Uterus (tissue), 2 donors: ENCODE measurements around the gene NT5DC2.

Experiments
- POLR2A ChIP-seq, 2 donors: fragments of 450-650 bp; IDR thresholded peaks; one replicate each; pipeline ENCODE4 v1.6.1; 2016; ENCODE audit warnings: antibody characterized with exemption in 2 of 2, mild to moderate bottlenecking in 1 of 2, moderate library complexity in 1 of 2
- TF ChIP-seq, protein P1 (sequence below), 4 experiments: fragments of 200-600 bp in 2 of 4; fragments of 450-650 bp in 2 of 4; sonication (generic) in 2 of 4; IDR thresholded peaks; one replicate each; pipeline ENCODE4 v1.5.1; 2016 to 2019; ENCODE audit warnings: antibody characterized with exemption in 4 of 4, mild to moderate bottlenecking in 2 of 4, moderate library complexity in 1 of 4

GRCh38 chr3:52532838-52533622, 627 bp downstream of the NT5DC2 start:
- TF ChIP-seq, protein P1, sequence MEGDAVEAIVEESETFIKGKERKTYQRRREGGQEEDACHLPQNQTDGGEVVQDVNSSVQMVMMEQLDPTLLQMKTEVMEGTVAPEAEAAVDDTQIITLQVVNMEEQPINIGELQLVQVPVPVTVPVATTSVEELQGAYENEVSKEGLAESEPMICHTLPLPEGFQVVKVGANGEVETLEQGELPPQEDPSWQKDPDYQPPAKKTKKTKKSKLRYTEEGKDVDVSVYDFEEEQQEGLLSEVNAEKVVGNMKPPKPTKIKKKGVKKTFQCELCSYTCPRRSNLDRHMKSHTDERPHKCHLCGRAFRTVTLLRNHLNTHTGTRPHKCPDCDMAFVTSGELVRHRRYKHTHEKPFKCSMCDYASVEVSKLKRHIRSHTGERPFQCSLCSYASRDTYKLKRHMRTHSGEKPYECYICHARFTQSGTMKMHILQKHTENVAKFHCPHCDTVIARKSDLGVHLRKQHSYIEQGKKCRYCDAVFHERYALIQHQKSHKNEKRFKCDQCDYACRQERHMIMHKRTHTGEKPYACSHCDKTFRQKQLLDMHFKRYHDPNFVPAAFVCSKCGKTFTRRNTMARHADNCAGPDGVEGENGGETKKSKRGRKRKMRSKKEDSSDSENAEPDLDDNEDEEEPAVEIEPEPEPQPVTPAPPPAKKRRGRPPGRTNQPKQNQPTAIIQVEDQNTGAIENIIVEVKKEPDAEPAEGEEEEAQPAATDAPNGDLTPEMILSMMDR (IDR thresholded peaks at IDR 0.05) = no peak
- peak in 1 of 2 donors; percentile 8 for TF ChIP-seq POLR2A (IDR thresholded peaks at IDR 0.05)
